Posterior cingulate gyrus (tissue), 11 donors: ENCODE measurements around the gene FEM1C.

Experiments
- DNase-seq, 10 donors: peaks; one replicate each; pipeline versions ENCODE4 v3.0.0 to v3.0.0-alpha.2; 2020 to 2021; ENCODE audit warnings: mixed read lengths in 3 of 10
- intact Hi-C: fragments of 100-400 bp; cut with DNase I; formaldehyde crosslinking; loops from one replicate; pipeline ENCODE4 v1.15.1; 2023

FEM1C gene

DNA sequence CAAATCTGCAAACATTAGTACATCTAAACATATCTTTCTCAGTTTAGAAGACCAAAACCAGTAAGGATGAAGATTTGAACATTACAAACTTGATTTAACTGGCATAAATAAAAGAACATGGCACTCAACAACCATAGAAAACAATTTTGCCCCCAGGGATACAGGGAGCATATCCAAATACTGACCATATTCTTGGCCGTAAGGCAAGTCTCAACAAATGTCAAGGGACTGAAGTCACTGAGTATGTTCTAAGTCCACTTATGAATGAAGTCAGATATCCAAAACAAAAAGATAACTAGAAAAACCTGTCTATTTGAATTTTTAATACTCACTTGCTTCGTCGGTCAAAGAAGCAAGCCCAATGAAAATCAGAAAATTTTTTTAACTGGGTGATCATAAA, 14.1 kb downstream of the FEM1C start:
- intact Hi-C loops, result no loop called here
- no peak for DNase-seq

DNA sequence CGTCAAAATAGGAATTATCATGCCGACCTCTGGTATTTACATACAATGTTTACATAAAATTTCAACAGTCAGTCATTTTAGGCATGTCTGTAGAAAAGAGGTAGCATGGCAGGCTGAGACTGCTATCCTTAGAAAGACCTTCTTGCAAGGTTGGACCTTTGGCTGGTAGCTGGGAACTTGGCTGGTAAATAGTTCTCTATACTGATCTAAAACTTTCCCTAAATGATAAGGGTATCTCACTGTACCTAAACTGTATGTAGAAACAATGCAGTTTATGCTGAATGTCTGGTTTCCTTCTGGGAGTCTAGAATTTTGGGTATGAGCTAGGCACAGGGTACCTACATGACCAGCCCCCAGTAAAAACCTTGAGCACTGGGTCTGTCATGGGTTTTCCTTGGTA, 18.0 kb downstream of the FEM1C start:
- no peak for DNase-seq
- intact Hi-C loops, result no loop called here

DNA sequence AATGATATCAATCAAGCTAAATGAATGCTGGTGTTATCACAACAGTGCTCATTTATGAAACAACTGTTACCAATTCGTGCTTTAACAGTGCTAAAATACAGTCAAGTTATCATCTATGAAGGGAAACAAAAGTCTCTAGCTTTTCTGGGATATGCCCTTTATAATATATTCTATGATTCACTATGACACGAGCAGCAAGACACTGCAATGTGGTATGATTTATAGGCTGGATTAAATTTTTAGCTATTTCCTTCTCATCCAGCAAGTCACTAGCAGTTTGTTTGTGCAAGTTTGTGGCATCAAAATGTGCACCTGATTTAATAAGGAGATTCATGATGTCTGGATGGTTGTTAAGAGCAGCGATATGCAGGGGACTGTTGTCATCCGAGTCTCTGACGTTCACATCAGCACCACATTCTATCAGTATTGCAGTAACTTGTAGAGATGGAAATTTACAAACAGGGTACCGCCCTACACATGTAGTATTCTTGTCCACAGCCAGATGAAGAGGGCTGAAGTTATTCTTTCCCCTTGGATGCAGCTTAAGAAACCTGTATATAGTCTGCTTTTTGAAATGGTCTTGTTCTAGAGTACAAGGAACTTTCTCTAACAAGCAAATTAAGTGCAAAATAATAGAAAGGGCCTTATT, 20.3 kb downstream of the FEM1C start:
- intact Hi-C loops, result no loop called here
- no peak for DNase-seq

DNA sequence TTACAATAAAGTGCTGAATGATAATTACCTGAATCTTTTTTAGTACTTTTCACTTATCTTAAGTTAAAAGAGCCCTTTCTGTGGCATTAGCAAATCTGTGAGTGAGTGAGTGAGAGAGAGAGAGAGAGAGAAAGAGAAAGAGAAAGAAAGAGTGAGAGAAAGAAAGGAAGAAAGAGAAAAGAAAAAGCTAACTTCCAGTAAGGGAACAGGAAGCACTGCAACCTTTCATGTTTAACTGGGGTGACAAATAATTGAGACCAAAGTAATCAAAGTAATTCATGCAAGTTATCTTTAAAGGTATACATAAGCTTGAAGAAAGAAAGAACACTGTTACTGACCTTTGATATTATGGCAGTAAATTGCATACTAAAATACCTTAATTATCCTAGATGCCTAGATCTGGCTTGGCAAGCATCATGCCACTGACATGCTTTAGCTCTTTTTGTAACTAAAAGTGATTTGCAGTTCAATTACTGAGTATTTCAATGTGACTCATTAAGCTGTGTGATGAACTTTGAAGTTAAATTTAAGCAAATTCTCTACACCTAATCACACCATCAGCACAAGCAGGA, 21.7 kb downstream of the FEM1C start:
- intact Hi-C loops, result no loop called here
- no peak for DNase-seq

DNA sequence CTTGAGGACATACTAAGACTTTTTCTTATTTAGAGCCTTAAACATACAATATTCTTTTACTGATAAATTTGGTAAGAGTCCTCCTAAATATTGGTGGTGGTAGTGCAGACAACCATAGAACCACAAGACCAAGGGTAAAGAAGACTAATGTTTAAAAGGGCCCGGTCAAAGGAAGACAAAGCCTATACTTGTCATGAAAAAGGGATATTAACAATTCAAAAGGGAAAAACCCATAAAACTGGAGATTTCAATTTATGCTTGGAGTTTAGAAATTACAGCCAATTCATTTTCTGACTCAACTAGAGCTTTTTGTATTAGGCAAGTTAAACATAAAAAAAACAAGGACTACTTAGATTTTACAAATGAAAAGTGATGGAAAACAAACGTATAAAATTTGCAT, 24.4 kb downstream of the FEM1C start:
- intact Hi-C loops, result no loop called here
- no peak for DNase-seq

DNA sequence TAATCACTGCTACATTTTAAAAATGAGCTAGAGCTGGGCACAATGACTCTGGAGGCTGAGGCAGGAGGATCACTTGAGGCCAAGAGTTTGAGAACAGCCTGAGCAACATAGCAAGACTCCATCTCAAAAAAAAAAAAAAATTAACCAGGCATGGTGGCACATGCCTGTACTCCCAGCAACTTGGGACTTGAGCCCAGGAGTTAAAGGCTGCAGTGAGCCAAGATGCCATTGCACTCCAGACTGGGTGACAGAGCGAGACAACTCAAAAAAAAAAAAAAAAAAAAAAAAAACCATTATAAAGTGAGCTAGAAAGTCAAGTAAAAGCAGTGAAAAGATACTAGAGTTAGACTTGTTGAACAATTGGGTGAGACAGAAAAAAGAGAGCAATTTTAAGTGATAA, 28.2 kb downstream of the FEM1C start:
- DNase-seq, result no peak
- intact Hi-C loops, result no loop called here

DNA sequence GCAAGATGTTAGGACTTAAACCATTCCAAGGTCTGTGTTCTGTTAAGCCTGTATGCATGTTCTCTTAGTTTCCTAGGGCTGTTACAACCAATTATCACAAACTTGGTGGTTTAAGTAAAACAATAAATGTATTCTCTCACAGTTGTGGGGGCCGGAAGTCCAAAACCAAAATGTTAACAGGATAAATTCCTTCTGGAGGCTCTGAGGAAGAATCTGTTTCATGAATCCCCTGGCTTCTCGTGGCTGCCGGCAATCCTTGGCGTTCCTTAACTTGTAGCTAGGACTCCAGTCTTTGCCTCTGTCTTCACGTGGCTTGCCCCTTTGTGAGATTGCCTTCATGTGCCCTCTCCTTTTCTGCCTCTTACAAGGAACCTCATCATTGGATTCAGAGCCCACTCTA, 30.4 kb downstream of the FEM1C start:
- DNase-seq, result no peak
- intact Hi-C loops, result no loop called here

DNA sequence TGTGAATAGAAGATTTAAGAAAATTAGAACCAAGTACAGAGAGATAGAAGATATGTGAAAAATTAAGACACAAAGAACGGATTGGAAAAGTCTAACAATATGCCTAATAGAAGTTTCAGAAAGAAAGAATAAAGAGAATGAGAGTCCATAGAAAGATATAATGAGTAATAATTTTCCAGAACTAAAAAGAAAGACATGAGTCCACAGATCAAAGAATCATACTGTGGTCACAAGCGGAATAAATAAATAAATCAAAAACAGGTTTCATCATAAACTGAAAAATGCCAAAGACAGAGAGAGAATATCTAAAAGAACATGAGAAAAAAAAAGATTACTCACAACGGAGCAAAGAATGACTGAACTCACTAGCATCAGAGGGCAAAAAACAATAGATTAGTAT, 32.9 kb downstream of the FEM1C start:
- no peak for DNase-seq
- intact Hi-C loops, result no loop called here

DNA sequence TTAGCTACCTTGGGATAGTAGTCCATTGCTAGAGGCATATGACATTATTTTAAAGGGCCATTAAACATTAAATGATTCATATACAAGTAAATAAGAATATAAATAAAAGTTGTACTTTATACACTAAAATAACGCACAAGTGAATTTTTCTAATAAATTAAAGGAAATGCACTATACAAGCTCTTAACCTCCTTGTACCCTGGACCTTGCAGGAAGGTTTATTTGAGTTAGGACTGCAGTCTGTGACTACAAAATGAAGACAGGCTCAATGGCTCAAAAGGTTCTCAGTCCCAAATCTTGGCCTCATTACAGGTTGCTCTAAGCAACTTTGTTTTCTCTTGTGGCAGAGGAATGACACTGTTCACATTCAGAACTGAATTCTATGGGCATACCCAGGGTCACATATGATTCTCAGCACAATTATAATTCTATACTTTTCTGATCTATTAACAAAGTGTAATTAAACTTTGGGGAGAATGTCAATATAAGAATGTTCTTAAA, 34.4 kb downstream of the FEM1C start:
- intact Hi-C loops, result no loop called here
- no peak for DNase-seq

DNA sequence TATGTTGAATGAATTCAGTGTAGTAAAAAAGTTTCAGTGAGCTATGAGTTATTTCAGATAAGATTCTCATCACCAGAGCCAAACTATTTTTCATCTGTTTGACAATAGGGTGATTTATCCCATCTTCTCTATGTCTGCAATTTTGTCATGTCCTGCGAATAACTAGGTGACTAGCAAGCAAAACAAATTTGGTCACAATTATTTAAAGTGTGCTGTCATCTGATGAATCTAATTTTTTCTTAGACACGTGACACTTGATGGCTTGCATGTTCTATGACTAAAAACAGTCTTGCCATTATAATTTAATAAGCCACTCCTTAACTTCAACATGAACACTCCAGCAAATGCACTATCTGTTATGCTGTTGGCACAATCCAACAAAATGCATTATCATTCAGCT, 35.0 kb downstream of the FEM1C start:
- intact Hi-C loops, result no loop called here
- no peak for DNase-seq

DNA sequence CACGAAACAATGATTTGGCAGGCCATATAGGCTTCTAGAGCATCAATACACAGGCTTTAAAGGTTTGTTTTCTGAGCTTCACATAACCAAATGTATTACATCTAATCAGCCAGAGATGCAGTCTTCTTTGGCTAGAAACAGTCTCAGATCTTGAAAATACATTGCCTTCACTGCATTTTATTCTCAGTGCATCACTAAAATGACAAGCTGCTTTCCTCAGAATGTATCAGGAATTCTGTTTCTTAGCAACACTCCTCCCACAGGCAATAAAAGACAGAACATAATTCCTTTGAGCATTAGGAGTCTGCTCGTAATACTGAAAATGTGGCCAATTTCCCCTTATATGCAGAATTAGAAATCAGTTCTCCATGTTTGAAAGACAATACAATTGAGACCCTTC, 36.9 kb downstream of the FEM1C start:
- intact Hi-C loops, result no loop called here
- DNase-seq, result no peak

DNA sequence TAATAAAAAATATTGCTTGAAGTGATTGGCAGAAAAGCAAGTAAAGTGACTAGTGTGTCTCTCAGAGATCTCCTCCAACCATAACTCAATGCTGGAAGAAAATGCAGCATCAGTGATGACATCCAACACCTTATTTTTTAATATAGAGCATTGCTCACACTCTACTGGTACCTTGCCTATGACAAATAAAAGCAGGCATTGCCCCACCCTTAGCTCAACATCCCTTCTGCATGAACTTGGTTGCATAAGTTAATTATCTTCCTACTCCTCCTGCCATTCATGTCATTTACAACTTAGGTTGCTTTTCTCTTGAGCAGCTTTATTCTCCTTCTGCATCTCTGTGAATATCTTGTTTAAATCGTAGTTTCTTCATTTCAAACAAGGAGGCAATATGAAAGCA, 41.2 kb downstream of the FEM1C start:
- intact Hi-C loops, result no loop called here
- no peak for DNase-seq

DNA sequence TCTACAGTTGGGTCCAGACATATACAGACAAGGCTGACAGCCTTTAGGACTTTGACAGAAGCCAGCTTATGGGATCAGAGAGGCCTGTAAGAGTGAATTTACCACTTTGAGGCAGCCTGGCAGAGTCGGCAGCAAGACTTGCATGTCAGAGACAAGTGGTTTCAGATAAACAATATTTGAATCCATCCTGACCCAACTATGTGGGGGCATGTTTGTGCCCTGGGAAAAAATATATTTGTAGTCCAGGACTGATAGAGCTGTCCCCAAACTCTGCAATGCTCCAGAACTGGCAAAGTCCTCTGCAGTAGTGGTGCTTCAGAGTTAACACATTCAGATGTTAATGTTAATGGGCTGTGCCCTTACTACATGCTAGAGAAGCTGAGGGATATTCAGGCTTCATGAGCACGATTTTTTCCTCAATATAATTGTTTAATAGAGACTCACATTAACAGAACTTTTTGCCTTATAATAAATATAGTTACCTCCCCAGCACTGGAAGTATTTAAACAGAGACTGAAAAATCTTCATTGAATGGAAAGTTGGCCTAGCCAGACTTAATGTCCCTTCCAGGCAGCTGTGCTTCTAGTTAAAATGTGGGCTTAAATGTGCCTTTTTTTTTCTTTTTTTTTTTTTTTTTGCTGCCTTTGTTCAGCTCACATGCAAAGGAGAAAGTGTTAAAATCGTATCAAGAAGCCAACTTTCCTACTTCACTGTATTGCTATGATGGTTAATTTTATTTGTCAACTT, 42.9 kb downstream of the FEM1C start:
- no peak for DNase-seq
- intact Hi-C loops, result no loop called here

DNA sequence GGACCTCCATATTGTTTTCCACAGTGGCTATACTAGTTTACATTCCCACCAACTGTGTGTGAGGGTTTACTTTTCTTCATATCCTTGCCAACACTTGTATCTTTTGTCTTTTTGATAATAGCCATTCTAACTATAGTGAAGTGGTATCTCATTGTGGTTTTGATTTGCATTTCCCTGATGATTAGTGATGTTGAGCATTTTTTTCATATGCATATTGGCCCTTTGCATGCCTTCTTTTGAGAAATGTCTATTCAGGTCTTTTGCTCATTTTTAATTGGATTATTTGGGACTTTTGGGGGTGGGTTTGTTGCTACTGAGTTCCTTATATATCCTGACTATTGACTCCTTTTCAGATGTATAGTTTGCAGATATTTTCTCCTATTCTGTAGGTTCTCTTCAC, 44.4 kb downstream of the FEM1C start:
- DNase-seq, result no peak
- intact Hi-C loops, result no loop called here

DNA sequence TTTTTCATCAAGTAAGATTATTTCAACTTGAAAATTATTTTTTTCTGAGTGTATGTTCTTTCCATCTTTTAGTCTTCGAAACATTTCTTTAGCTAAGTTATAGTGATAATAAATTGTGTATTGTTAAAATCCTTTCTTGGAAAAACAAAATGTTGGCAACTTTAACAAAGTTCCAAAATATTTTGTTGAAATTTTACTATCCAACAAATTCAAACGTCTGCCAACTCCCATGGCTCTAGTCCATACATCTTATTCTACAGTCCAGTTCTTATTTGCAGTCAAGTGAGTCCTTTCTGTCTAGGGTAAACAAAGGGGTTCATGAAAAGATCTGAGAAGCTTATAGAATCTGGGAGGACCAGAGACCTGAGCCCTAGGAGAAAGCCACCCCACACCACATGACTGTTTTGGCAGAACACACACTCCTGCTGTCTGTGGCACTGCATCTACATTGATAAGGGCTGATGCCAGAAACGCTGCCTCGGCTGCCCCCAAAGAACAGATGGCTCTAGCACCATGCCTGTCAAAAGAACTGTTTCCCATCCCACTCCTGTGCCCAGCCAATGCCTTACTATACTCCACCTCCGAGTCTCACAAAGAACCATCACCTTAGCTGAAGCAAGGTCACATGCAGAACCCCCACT, 47.5 kb downstream of the FEM1C start:
- intact Hi-C loops, result no loop called here
- peak in 7 of 10 donors; percentile 28 to 91 (median 41) for DNase-seq

DNA sequence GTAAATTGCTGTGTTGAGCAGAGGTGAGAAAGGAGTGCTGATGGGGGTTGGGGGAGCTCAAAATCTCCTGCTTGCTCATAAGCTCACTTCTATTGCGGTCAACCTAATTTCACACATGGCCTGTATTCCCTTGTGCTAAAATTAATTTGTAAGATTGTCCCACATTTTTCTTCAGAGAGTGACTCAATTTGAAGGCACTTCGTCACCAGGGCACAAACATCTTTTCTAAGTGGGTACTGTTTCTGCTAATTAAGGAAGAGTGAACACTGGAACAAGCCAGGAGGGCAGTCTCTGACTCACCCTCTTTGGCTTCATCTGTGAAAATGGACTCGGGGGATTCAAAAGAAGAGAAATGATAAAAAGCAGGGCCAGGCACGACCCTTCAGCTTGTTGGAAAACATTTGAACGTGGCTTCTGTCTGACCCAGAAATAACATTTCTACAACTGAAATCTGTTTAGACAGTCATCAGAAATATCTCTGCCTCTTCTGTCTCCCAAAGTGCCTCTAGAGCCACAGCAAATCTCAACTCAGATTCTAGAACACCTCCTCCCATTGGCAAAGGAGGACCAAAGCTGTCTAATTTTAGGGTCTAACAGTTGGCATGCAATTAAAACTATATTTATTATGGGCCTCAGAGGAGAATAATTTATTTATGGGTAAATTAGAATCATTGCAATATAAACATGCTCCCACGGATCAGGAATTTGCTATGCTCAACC, 49.8 kb downstream of the FEM1C start:
- no peak for DNase-seq
- intact Hi-C loops, result no loop called here

DNA sequence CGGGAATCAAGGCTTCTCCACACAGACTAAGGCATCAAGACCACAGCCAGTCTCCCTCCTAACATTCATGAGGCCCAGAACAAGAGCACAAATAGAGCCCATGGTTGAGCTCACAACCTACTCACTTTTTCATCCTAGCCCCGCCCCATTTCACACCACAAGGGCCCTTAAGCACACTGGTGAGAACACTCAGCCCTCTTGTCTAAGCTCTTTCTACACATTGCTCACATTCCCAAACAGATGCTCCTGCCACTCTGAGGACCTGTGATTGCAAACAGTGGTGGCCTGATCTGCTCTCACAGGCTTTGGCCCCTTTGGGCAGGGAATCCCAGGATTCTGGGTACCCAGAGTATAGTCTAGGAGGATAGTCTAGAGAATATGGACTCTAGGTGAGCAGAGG, 54.0 kb downstream of the FEM1C start:
- no peak for DNase-seq
- intact Hi-C loops, result no loop called here

DNA sequence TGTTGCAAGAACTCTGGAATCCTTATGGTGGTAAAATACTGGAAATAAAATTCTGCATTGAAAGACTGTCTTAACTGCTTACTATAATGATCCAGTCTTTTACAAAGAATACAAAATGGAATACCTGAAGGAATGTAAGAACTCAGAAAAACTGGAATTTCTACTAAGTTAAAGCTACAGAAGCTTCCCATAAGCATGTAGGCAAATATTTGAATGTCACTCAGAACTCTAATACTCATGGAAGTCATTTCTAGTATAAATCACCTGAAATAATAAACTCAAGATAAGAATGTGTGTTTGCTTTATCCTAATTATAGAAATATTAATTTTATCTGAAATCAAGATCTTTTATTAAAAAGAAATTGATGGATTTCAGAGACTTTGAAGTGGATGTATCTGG, 54.8 kb downstream of the FEM1C start:
- DNase-seq, result no peak
- intact Hi-C loops, result no loop called here

DNA sequence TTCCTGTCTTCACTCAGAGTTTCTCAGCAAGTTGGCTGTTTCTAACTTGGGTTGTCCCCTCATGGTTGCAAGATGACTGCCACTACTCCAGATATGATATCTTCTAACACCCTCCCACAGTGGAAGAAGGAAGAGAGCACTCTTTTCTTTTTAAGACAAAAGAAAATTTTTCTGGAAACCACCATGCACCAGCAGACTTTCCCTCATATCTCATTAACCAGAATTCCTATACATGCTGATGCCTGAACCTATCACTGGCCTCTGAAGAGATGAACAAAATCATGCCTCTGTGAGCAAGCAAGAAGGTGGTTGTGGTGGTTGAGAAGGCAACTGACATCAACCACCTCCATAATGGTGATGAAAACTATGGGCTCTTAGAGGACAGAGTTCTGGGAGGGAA, 56.8 kb downstream of the FEM1C start:
- intact Hi-C loops, result no loop called here
- DNase-seq, result no peak

DNA sequence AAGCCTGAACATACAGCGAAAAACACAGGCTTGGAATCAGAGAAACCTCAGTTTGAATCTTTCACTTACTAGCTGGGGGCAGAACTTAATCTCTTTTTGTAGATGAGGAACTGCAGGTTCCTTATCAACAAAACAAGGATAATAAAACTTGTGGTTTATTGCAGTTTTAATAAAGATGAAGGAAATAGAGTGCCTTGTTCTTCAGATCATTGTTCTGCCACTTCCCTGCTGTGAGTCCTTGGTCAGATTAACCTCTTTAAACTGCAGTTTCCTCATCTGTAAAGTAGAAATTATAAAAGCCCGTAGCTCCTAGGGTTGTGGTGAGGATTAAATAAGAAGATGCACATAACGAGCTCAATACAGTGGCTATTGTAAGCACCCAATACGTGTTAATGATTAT, 57.4 kb downstream of the FEM1C start:
- DNase-seq, result no peak
- intact Hi-C loops, result no loop called here

DNA sequence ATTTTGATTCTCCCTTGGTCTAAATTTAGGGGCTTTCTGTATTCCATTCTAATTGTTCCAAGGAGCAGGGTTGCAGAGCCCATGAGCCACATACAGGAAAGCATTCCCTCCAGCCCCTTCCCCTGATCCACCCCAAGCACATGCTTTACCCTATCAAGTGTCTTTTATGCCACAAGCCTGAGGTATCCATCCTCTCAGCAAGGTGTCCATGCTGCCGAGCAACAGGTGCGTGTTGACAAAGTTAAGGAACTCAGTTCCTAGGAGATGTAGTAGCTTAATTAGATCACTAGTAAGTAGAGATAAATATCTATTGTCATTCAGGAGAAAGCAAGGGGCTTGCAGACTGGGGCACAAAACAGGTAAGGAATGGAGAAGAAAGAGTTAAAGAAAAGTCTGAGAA, 57.8 kb downstream of the FEM1C start:
- intact Hi-C loops, result no loop called here
- no peak for DNase-seq
